ENCODE measurements around the gene GPR183.

GRCh38 chr13:99307648-99308339 is 595 bp upstream of the GPR183 start:
- TF ChIP-seq SUZ12 (IDR thresholded peaks at IDR 0.05): no peak
- TF ChIP-seq HDGF (IDR thresholded peaks at IDR 0.05; ENCODE audit: borderline replicate concordance): no peak
- no peak for TF ChIP-seq SP1 (IDR thresholded peaks at IDR 0.05)
- TF ChIP-seq ELF4 (IDR thresholded peaks at IDR 0.05): no peak
- no peak for TF ChIP-seq NFRKB (IDR thresholded peaks at IDR 0.05)
- TF ChIP-seq BHLHE40 (IDR thresholded peaks at IDR 0.05; ENCODE audit: borderline replicate concordance): no peak
- no peak for TF ChIP-seq TARDBP (IDR thresholded peaks at IDR 0.05)

Measured in HEK293T (cell line).